ENCODE data around the gene ALOX15B.

- no peak for TF ChIP-seq TOE1 (CRISPR knock-in tag; IDR thresholded peaks at IDR 0.05)
- TF ChIP-seq, protein P1, sequence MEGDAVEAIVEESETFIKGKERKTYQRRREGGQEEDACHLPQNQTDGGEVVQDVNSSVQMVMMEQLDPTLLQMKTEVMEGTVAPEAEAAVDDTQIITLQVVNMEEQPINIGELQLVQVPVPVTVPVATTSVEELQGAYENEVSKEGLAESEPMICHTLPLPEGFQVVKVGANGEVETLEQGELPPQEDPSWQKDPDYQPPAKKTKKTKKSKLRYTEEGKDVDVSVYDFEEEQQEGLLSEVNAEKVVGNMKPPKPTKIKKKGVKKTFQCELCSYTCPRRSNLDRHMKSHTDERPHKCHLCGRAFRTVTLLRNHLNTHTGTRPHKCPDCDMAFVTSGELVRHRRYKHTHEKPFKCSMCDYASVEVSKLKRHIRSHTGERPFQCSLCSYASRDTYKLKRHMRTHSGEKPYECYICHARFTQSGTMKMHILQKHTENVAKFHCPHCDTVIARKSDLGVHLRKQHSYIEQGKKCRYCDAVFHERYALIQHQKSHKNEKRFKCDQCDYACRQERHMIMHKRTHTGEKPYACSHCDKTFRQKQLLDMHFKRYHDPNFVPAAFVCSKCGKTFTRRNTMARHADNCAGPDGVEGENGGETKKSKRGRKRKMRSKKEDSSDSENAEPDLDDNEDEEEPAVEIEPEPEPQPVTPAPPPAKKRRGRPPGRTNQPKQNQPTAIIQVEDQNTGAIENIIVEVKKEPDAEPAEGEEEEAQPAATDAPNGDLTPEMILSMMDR (CRISPR knock-in tag; IDR thresholded peaks at IDR 0.05) = no peak
Measured at GRCh38 chr17:8096541-8096940, 57.7 kb downstream of the ALOX15B start.
